Measurements from ENCODE around the gene SND1.

The SND1 gene

DNA sequence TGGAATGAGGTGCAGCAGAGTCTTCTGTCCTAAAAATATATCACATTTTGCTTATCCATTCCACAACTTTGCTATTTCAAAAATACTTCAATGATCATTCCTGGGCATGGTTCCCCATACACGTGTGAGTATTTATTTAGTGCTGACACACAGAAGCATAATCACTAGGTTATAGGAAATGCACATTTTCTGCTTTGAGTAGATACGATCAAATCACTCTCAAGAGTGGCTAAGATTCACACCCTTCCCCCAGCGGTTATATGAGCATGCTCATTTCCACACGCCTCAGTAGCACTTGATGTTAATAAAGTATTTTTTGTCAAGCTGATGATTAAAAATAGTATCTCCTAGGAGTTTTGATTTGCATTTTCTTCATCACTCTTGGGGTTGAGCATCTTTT is 472.8 kb downstream of the SND1 start:
- H3K4me3 ChIP-seq, result no peak overlapping the region
- H3K27ac ChIP-seq, result no peak overlapping the region
- TF ChIP-seq, protein P1, sequence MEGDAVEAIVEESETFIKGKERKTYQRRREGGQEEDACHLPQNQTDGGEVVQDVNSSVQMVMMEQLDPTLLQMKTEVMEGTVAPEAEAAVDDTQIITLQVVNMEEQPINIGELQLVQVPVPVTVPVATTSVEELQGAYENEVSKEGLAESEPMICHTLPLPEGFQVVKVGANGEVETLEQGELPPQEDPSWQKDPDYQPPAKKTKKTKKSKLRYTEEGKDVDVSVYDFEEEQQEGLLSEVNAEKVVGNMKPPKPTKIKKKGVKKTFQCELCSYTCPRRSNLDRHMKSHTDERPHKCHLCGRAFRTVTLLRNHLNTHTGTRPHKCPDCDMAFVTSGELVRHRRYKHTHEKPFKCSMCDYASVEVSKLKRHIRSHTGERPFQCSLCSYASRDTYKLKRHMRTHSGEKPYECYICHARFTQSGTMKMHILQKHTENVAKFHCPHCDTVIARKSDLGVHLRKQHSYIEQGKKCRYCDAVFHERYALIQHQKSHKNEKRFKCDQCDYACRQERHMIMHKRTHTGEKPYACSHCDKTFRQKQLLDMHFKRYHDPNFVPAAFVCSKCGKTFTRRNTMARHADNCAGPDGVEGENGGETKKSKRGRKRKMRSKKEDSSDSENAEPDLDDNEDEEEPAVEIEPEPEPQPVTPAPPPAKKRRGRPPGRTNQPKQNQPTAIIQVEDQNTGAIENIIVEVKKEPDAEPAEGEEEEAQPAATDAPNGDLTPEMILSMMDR (IDR thresholded peaks at IDR 0.05), result no peak
- no peak for DNase-seq (ENCODE audit: low spot score)

- TF ChIP-seq, protein P1 (IDR thresholded peaks at IDR 0.05), result no peak
- no peak overlapping the region for H3K4me3 ChIP-seq
- H3K27ac ChIP-seq, result no peak overlapping the region
- DNase-seq (ENCODE audit: low spot score), result no peak
These were observed 473.8 kb downstream of the SND1 start for GRCh38 chr7:128125816-128126215.

DNA sequence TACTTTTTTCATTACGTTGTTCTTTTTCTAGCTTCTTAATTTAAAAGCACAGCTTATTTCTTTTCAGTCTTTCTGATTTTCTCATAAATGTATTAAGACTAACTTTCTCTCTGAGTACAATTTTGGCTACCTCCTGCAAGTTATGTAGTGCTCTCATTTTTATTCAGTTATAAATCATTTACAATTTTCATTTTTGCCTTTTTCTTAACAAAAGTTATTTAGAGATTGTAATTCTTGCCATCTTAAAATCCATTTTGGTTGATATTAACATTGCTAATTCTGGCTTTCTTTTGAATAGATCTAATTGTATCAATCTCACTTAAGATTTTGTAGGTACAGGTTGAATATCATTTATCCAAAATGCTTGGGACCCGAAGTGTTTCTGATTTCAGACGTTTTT is 476.4 kb downstream of the SND1 start:
- Histone ChIP-seq H3K27ac (no peak overlapping the region), H3K4me3 (no peak overlapping the region)
- TF ChIP-seq, protein P1 (IDR thresholded peaks at IDR 0.05), result no peak
- no peak for DNase-seq (ENCODE audit: low spot score)

DNA sequence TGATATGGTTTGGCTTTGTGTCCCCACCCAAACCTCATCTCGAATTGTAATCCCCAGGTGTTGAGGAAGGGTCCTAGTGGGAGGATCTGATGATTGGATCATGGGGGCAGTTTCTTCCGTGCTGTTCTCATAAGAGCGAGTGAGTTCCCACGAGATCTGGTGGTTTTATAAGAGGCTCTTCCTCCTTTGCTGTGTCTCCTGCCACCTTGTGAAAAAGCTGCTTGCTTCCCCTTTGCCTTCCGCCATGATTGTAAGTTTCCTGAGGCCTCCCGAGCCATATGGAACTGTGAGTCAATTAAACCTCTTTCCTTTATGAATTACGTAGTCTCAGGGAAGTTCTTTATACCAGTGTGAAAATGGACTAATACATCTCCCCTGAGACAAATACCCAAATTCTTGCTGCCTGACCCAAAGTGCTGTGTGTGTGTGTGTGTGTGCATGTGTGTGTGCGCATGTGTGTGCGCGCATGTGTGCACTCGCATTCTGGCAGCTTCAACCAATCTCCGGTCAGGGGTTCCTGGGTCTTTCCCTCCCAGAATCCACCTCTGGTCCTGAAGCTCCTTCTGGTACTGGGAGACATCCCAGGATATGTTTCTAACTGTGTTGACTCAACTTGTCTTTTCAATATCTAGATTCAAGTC is 477.4 kb downstream of the SND1 start:
- Histone ChIP-seq H3K27ac (no peak overlapping the region), H3K4me3 (no peak overlapping the region)
- TF ChIP-seq, protein P1 (IDR thresholded peaks at IDR 0.05), result no peak
- peak; percentile 16 for DNase-seq (ENCODE audit: low spot score)

DNA sequence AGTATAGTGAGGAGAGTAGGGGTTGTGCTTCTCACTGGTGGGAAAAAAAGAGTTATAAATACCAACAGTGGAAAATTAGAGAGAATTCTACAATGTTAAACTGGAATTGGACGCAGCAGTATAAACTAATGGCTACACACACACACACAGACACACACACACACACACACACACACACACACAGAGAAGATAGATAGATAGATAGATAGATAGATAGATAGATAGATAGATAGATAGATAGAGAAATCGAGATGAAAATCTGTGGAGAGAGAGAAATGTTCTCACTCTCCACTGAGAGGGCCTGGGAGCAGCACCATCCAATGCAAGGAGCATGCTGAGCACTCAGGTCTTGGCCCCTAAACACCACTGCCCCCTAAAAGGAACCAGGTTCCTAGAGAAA is 479.1 kb downstream of the SND1 start:
- TF ChIP-seq, protein P1 (IDR thresholded peaks at IDR 0.05), result no peak
- Histone ChIP-seq H3K27ac (no peak overlapping the region), H3K4me3 (no peak overlapping the region)
- no peak for DNase-seq (ENCODE audit: low spot score)

DNA sequence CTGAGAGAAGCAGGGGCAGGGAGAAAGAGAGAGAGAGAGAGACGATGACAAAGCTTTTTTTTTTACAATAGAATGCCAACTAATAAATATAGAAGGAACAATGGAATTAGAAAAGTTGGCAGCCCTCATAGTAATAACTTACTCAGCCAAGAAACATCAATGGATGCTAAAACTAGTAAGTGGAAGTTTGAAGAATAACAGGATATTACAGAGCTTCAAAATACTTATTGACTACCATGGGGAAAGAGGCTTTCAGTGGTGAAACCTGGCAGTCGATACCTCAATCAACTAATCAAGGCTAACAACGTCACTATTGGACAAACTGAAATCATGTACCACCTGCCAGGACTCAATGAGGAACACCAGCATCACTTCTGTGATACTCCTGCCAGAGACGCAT is 479.7 kb downstream of the SND1 start:
- no peak overlapping the region for H3K27ac ChIP-seq
- DNase-seq (ENCODE audit: low spot score), result no peak
- TF ChIP-seq, protein P1 (IDR thresholded peaks at IDR 0.05), result no peak
- no peak overlapping the region for H3K4me3 ChIP-seq

GRCh38 chr7:128132426-128133069 is 480.6 kb downstream of the SND1 start:
- Histone ChIP-seq H3K4me3 (no peak overlapping the region), H3K27ac (no peak overlapping the region)
- DNase-seq (ENCODE audit: low spot score), result no peak
- TF ChIP-seq, protein P1 (IDR thresholded peaks at IDR 0.05), result no peak
